Stomach (tissue), 4 donors: ENCODE measurements around the gene ANKS1A.

Experiments used
- POLR2A ChIP-seq, 4 donors: fragments of 450-650 bp; IDR thresholded peaks; one replicate each; pipeline ENCODE4 v1.6.1; 2016; ENCODE audit warnings: antibody characterized with exemption in 4 of 4, control low read depth in 2 of 4, mild to moderate bottlenecking in 1 of 4, moderate library complexity in 1 of 4
- POLR2AphosphoS5 ChIP-seq, 3 donors: sonication (generic); formaldehyde crosslinking; IDR thresholded peaks; one replicate each; pipeline ENCODE4 v1.6.1; 2016; ENCODE audit warnings: antibody characterized with exemption in 3 of 3
- TF ChIP-seq, protein P1 (sequence below), 7 experiments: fragments of 450-650 bp in 4 of 7; fragments of 200-600 bp in 3 of 7; sonication (generic) in 3 of 7; IDR thresholded peaks; one replicate each; pipeline ENCODE4 v1.5.1; 2016 to 2019; ENCODE audit warnings: antibody characterized with exemption in 7 of 7, control low read depth in 2 of 7, mild to moderate bottlenecking in 1 of 7

DNA sequence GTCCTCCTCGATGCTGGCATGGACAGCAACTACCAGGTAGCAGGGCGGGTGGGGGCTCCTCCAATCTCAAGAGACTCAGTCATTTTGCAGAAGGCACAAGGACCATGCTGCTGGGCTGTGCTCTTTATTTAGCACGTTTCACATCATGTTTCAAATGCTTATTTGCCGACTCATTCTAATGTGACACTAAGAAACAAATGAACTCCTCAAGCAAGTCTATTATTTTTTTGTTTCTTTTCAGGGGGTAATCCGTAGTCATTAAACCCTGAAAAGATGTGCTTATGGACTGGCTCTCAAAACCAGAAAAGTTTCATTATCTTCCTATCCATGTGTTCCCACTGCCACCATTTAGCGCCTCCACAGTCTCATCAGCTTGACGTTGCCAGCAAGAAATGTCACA is 92.9 kb downstream of the ANKS1A start:
- TF ChIP-seq, protein P1, sequence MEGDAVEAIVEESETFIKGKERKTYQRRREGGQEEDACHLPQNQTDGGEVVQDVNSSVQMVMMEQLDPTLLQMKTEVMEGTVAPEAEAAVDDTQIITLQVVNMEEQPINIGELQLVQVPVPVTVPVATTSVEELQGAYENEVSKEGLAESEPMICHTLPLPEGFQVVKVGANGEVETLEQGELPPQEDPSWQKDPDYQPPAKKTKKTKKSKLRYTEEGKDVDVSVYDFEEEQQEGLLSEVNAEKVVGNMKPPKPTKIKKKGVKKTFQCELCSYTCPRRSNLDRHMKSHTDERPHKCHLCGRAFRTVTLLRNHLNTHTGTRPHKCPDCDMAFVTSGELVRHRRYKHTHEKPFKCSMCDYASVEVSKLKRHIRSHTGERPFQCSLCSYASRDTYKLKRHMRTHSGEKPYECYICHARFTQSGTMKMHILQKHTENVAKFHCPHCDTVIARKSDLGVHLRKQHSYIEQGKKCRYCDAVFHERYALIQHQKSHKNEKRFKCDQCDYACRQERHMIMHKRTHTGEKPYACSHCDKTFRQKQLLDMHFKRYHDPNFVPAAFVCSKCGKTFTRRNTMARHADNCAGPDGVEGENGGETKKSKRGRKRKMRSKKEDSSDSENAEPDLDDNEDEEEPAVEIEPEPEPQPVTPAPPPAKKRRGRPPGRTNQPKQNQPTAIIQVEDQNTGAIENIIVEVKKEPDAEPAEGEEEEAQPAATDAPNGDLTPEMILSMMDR (IDR thresholded peaks at IDR 0.05) = no peak
- TF ChIP-seq POLR2AphosphoS5 (IDR thresholded peaks at IDR 0.05) = no peak
- no peak for TF ChIP-seq POLR2A (IDR thresholded peaks at IDR 0.05)
